HCT116 (cell line): Measurements from ENCODE around the gene ATP8B4. TPM values are rescaled to one million over a fixed set of nuclear protein-coding genes. Genes with fewer than 3 reads are reported as not detected.

Experiments
- ATAC-seq: fragments of 200-7000 bp; cut with Tn5 transposase; 2 replicates; pipeline ENCODE4 v1.9.1; 2020; ENCODE audit warnings: mild to moderate bottlenecking, moderate library complexity
- BruUV-seq: library from RNA; stranded (reverse); fragments of 400-500 nt; replicated peaks from 2 replicates; lab custom pipeline; 2021; lab: Mats Ljungman, UMichigan
- CTCF ChIA-PET: fragments of 300-600 bp; sonication (Branson Sonifier 250); formaldehyde crosslinking; loops from one replicate; lab custom pipeline; 2021; ENCODE audit warnings: antibody characterized with exemption; lab: Charles Lee
- POLR2A ChIA-PET: fragments of 300-600, 350-600 bp; sonication (Branson Sonifier 250); formaldehyde crosslinking; loops from one replicate; lab custom pipeline; 2021; ENCODE audit warnings: antibody characterized with exemption; lab: Charles Lee
- RAD21 ChIA-PET, 2 experiments: fragments of 300-600 bp; sonication (Branson Sonifier 250); formaldehyde crosslinking; loops; one replicate each; lab custom pipeline; 2023; ENCODE audit warnings: low total read pairs in 2 of 2; ENCODE audit not compliant: uncharacterized antibody in 2 of 2, unreplicated experiment in 2 of 2, low non-redundant PET in 1 of 2; lab: Charles Lee
- DNase-seq: peaks from one replicate; pipeline ENCODE4 v3.0.0-alpha.2; 2010; ENCODE audit warnings: low read depth, low spot score
- H2AFZ ChIP-seq: fragments of 200-600 bp; shearing (Covaris generic), sonication (generic); 2 replicates; pipeline ENCODE4 v1.6.1; 2017; ENCODE audit warnings: low read depth, mixed run types, mixed read lengths, antibody characterized with exemption, low read length; ENCODE audit not compliant: poor library complexity, severe bottlenecking
- H3K27ac ChIP-seq: 2 replicates; pipeline ENCODE4 v1.5.1; 2012; ENCODE audit warnings: low read depth, low read length
- H3K27me3 ChIP-seq: fragments of 200-600 bp; sonication (generic); 2 replicates; pipeline ENCODE4 v1.6.1; 2016; ENCODE audit warnings: mixed run types, low read length, mixed read lengths; ENCODE audit not compliant: insufficient read depth
- H3K36me3 ChIP-seq, 2 experiments: fragments of 200-500 bp in 1 of 2; fragments of 200-600 bp in 1 of 2; sonication (Bioruptor generic) in 1 of 2; sonication (generic) in 1 of 2; 2 replicates each; pipeline versions ENCODE4 v1.5.1 to v1.6.1; 2014 to 2016; ENCODE audit warnings: low read length in 2 of 2, inconsistent platforms in 1 of 2, mixed read lengths in 1 of 2, mixed run types in 1 of 2; ENCODE audit not compliant: insufficient read depth in 2 of 2, control insufficient read depth in 1 of 2
- H3K4me1 ChIP-seq, 2 experiments: fragments of 200-600 bp in 1 of 2; sonication (generic) in 1 of 2; 2 replicates each; pipeline versions ENCODE4 v1.5.1 to v1.6.1; 2012 to 2017; ENCODE audit warnings: low read length in 2 of 2, inconsistent platforms in 1 of 2, mild to moderate bottlenecking in 1 of 2, mixed read lengths in 1 of 2, mixed run types in 1 of 2, moderate library complexity in 1 of 2; ENCODE audit not compliant: insufficient read depth in 2 of 2, control insufficient read depth in 1 of 2
- H3K4me2 ChIP-seq: fragments of 200-600 bp; sonication (generic); 2 replicates; pipeline ENCODE4 v1.6.1; 2017; ENCODE audit warnings: mixed run types, low read length, mixed read lengths
- H3K4me3 ChIP-seq, 2 experiments: fragments of 200-600 bp in 1 of 2; sonication (generic) in 1 of 2; replicated peaks in 1 of 2; 2 replicates each; pipeline ENCODE4 v1.5.1; 2011 to 2016; ENCODE audit warnings: low read length in 2 of 2, control low read depth in 1 of 2, low read depth in 1 of 2, mild to moderate bottlenecking in 1 of 2, mixed read lengths in 1 of 2, mixed run types in 1 of 2
- H3K79me2 ChIP-seq: fragments of 200-600 bp; sonication (generic); 2 replicates; pipeline ENCODE4 v1.6.1; 2017; ENCODE audit warnings: mild to moderate bottlenecking, mixed run types, low read length, moderate library complexity, mixed read lengths; ENCODE audit not compliant: insufficient read depth
- H3K9ac ChIP-seq: fragments of 200-600 bp; sonication (generic); 2 replicates; pipeline ENCODE4 v1.6.1; 2016; ENCODE audit warnings: low read length, mixed read lengths
- H3K9me2 ChIP-seq: fragments of 200-600 bp; sonication (generic), shearing (Covaris generic); 2 replicates; pipeline ENCODE4 v1.6.1; 2017; ENCODE audit warnings: mixed run types, mild to moderate bottlenecking, moderate library complexity; ENCODE audit not compliant: insufficient read depth
- H3K9me3 ChIP-seq, 2 experiments: fragments of 200-500 bp in 1 of 2; fragments of 200-600 bp in 1 of 2; sonication (Bioruptor generic) in 1 of 2; sonication (generic) in 1 of 2; 2 replicates each; pipeline ENCODE4 v1.6.1; 2014 to 2017; ENCODE audit warnings: low read length in 2 of 2, mixed read lengths in 2 of 2, inconsistent platforms in 1 of 2, low read depth in 1 of 2, mild to moderate bottlenecking in 1 of 2, mixed run types in 1 of 2, moderate library complexity in 1 of 2; ENCODE audit not compliant: control insufficient read depth in 1 of 2, insufficient read depth in 1 of 2
- H4K20me1 ChIP-seq: fragments of 200-600 bp; sonication (generic), shearing (Covaris generic); 2 replicates; pipeline ENCODE4 v1.6.1; 2017; ENCODE audit warnings: mixed run types, mild to moderate bottlenecking, moderate library complexity; ENCODE audit not compliant: insufficient read depth
- CBX3 ChIP-seq: IDR thresholded peaks from 2 replicates; pipeline ENCODE4 v1.6.1; 2012; ENCODE audit warnings: low read depth
- CEBPB ChIP-seq: IDR thresholded peaks from 2 replicates; pipeline ENCODE4 v1.6.1; 2012; ENCODE audit warnings: low read depth
- EZH2 ChIP-seq: fragments of 200-600 bp; sonication (generic); IDR thresholded peaks from 2 replicates; pipeline ENCODE4 v1.6.1; 2017; ENCODE audit warnings: antibody characterized with exemption, mixed run types
- JUND ChIP-seq: IDR thresholded peaks from 2 replicates; pipeline ENCODE4 v1.6.1; 2012
- POLR2AphosphoS5 ChIP-seq: IDR thresholded peaks from 2 replicates; pipeline ENCODE4 v1.6.1; 2011; ENCODE audit warnings: mild to moderate bottlenecking, low read depth, low read length, moderate library complexity
- RAD21 ChIP-seq: IDR thresholded peaks from 2 replicates; pipeline ENCODE4 v1.6.1; 2012; ENCODE audit warnings: low read depth, mild to moderate bottlenecking
- SP1 ChIP-seq: IDR thresholded peaks from 2 replicates; pipeline ENCODE4 v1.6.1; 2012; ENCODE audit warnings: low read depth
- SRF ChIP-seq: IDR thresholded peaks from 2 replicates; pipeline ENCODE4 v1.6.1; 2012; ENCODE audit warnings: low read depth
- TCF7L2 ChIP-seq: IDR thresholded peaks from 2 replicates; pipeline ENCODE4 v1.7.0; 2011; ENCODE audit warnings: borderline replicate concordance, inconsistent platforms; ENCODE audit not compliant: insufficient read depth, insufficient read length; ENCODE audit errors: extremely low read depth
- YY1 ChIP-seq: IDR thresholded peaks from 2 replicates; pipeline ENCODE4 v1.6.1; 2011; ENCODE audit warnings: low read length, low read depth, moderate library complexity, mild to moderate bottlenecking; ENCODE audit not compliant: insufficient replicate concordance; ENCODE audit errors: extremely low read depth
- ZBTB33 ChIP-seq: IDR thresholded peaks from 2 replicates; pipeline ENCODE4 v1.6.1; 2011; ENCODE audit warnings: mild to moderate bottlenecking, low read length, moderate library complexity; ENCODE audit not compliant: insufficient replicate concordance; ENCODE audit errors: extremely low read depth
- ZFX ChIP-seq: fragments of 450-650 bp; IDR thresholded peaks from 2 replicates; pipeline ENCODE4 v1.6.1; 2017
- ZNF274 ChIP-seq: fragments of 200-500 bp; sonication (Bioruptor generic); IDR thresholded peaks from 2 replicates; pipeline ENCODE4 v1.6.1; 2014; ENCODE audit warnings: mild to moderate bottlenecking, low read depth, low read length, inconsistent platforms
- intact Hi-C: fragments of 100-400 bp; cut with micrococcal nuclease; formaldehyde crosslinking; loops from 2 replicates; pipeline ENCODE4 v1.10.0; 2022
- total RNA-seq: library from RNA; stranded (reverse); gene quantifications from one replicate; pipeline ENCODE4 v1.2.1, GENCODE V29; 2021; ENCODE audit not compliant: unreplicated experiment
- TF ChIP-seq, protein P1 (sequence below), 3 experiments: fragments of 200-600 bp in 1 of 3; sonication (generic) in 1 of 3; IDR thresholded peaks in 2 of 3; conservative IDR thresholded peaks in 1 of 3; 2 replicates each; pipeline ENCODE4 v1.5.1; 2012 to 2017; ENCODE audit warnings: low read depth in 2 of 3, low read length in 2 of 3, antibody characterized with exemption in 1 of 3, borderline replicate concordance in 1 of 3, control low read depth in 1 of 3, mild to moderate bottlenecking in 1 of 3, mixed read lengths in 1 of 3, mixed run types in 1 of 3, moderate library complexity in 1 of 3; ENCODE audit not compliant: insufficient read depth in 1 of 3
- TF ChIP-seq, protein P2 (sequence below): IDR thresholded peaks from 2 replicates; pipeline ENCODE4 v1.6.1; 2012; ENCODE audit warnings: low read depth
- TF ChIP-seq, protein P3 (sequence below): IDR thresholded peaks from 2 replicates; pipeline ENCODE4 v1.6.1; 2012

Gene ATP8B4
- total RNA-seq, 1 experiment from 2014 or later: 0.25 TPM

DNA sequence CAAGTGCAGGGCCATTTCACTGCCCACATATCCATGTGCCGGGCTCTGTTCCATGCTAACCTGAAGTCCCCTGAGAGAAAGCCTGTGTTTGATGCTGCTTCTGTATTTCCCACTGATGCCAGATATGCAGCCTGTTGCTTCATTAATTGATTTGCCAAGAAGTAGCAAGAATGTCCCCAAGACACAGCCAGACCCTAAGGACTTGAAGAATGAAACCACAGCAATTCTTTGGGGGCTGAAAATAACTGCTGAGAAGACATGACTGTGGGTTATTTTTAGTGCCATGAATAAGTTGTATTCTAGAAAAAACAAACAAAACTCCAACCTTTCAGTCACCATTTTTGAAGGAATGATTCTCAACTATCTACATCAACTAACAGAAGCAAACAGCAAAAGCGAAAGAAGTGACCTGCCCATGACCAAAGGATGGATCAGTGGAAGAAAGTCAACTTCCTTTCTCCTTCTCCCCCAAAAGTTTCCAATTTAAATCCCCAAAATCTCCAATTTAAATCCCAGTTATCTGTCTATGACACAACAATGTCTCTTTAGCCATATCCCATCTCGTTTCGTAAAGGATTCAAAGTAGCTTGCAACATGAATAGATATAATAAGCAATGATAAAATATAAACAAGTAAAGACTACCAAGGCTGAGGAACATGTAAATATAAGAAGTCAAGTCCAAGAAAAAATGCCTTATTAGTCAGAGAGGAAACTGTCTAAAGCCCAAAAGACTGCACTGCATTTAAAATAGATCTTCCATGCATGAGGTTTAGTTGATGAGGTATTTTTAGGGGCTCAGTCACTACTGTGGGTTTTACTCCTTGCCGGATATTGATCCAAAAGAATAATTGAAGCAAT lies 271.4 kb downstream of the ATP8B4 start:
- H2AFZ ChIP-seq: no peak overlapping the region
- BruUV-seq: no TSS peak
- H3K9me3 ChIP-seq: no peaks in the 10 kb centered on the region
- no peak for TF ChIP-seq TCF7L2
- no peak for TF ChIP-seq POLR2AphosphoS5
- no peak for TF ChIP-seq JUND
- TF ChIP-seq ZFX: no peak
- TF ChIP-seq, protein P1, sequence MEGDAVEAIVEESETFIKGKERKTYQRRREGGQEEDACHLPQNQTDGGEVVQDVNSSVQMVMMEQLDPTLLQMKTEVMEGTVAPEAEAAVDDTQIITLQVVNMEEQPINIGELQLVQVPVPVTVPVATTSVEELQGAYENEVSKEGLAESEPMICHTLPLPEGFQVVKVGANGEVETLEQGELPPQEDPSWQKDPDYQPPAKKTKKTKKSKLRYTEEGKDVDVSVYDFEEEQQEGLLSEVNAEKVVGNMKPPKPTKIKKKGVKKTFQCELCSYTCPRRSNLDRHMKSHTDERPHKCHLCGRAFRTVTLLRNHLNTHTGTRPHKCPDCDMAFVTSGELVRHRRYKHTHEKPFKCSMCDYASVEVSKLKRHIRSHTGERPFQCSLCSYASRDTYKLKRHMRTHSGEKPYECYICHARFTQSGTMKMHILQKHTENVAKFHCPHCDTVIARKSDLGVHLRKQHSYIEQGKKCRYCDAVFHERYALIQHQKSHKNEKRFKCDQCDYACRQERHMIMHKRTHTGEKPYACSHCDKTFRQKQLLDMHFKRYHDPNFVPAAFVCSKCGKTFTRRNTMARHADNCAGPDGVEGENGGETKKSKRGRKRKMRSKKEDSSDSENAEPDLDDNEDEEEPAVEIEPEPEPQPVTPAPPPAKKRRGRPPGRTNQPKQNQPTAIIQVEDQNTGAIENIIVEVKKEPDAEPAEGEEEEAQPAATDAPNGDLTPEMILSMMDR (IDR thresholded peaks at IDR 0.05 in 2 of 3, conservative IDR thresholded peaks at IDR 0.05 in 1 of 3; ENCODE audit: borderline replicate concordance in 1 of 3, insufficient read depth in 1 of 3, low read depth in 2 of 3, low read length in 2 of 3): no peak
- TF ChIP-seq, protein P2, sequence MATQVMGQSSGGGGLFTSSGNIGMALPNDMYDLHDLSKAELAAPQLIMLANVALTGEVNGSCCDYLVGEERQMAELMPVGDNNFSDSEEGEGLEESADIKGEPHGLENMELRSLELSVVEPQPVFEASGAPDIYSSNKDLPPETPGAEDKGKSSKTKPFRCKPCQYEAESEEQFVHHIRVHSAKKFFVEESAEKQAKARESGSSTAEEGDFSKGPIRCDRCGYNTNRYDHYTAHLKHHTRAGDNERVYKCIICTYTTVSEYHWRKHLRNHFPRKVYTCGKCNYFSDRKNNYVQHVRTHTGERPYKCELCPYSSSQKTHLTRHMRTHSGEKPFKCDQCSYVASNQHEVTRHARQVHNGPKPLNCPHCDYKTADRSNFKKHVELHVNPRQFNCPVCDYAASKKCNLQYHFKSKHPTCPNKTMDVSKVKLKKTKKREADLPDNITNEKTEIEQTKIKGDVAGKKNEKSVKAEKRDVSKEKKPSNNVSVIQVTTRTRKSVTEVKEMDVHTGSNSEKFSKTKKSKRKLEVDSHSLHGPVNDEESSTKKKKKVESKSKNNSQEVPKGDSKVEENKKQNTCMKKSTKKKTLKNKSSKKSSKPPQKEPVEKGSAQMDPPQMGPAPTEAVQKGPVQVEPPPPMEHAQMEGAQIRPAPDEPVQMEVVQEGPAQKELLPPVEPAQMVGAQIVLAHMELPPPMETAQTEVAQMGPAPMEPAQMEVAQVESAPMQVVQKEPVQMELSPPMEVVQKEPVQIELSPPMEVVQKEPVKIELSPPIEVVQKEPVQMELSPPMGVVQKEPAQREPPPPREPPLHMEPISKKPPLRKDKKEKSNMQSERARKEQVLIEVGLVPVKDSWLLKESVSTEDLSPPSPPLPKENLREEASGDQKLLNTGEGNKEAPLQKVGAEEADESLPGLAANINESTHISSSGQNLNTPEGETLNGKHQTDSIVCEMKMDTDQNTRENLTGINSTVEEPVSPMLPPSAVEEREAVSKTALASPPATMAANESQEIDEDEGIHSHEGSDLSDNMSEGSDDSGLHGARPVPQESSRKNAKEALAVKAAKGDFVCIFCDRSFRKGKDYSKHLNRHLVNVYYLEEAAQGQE: no peak
- TF ChIP-seq CEBPB: no peak
- TF ChIP-seq ZBTB33: no peak
- TF ChIP-seq RAD21: no peak
- TF ChIP-seq CBX3: no peak
- no peak for TF ChIP-seq EZH2
- TF ChIP-seq SRF: no peak
- no peak for TF ChIP-seq SP1
- TF ChIP-seq ZNF274: no peak
- TF ChIP-seq YY1: no peak
- TF ChIP-seq, protein P3, sequence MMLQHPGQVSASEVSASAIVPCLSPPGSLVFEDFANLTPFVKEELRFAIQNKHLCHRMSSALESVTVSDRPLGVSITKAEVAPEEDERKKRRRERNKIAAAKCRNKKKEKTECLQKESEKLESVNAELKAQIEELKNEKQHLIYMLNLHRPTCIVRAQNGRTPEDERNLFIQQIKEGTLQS: no peak
- intact Hi-C loops: no loop called here
- H3K9ac ChIP-seq: no peak overlapping the region
- ChIA-PET POLR2A (no interaction called here), RAD21 (no interaction called here), CTCF (no interaction called here)
- H3K4me1 ChIP-seq: no peaks in the 10 kb centered on the region
- H3K36me3 ChIP-seq: no peaks in the 10 kb centered on the region
- H3K4me2 ChIP-seq: no peak overlapping the region
- DNase-seq (no peak), ATAC-seq (no peak)
- H4K20me1 ChIP-seq: no peaks in the 10 kb centered on the region
- no peaks in the 10 kb centered on the region for H3K79me2 ChIP-seq
- H3K4me3 ChIP-seq: no peak overlapping the region
- H3K27me3 ChIP-seq: no peaks in the 10 kb centered on the region
- H3K9me2 ChIP-seq: no peaks in the 10 kb centered on the region
- H3K27ac ChIP-seq: no peak overlapping the region
